Peyer's patch (tissue), 4 donors: Measurements from ENCODE around the gene DVL3.

ENCODE experiments used
- CTCF ChIP-seq, 6 experiments: fragments of 450-650 bp in 4 of 6; fragments of 200-600 bp in 2 of 6; sonication (generic) in 1 of 6; IDR thresholded peaks; one replicate each; pipeline ENCODE4 v1.5.1; 2017 to 2019; ENCODE audit warnings: antibody characterized with exemption in 6 of 6, mild to moderate bottlenecking in 3 of 6, moderate library complexity in 1 of 6
- POLR2A ChIP-seq, 2 donors: fragments of 450-650 bp; IDR thresholded peaks; one replicate each; pipeline ENCODE4 v1.5.1; 2017; ENCODE audit warnings: antibody characterized with exemption in 2 of 2, mild to moderate bottlenecking in 2 of 2, moderate library complexity in 2 of 2

DNA sequence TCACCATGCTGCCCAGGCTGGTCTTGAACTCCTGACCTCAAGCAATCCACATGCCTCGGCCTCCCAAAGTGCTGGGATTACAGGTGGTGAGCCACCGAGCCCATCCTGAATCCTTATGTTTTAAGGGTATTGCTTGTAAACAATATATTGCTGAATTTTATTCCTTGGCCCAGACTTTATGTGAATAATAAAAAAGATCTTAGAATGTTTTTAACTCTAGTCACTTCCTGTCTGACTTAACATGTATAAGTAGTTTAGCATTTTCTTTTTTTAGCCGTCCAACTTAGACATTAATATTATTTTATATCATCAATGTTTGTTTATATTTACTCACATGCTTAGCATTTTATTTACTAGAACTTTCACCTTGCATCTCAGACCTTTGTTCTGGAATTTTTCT lies 29.2 kb upstream of the DVL3 start:
- TF ChIP-seq CTCF (IDR thresholded peaks at IDR 0.05) (no peak), POLR2A (IDR thresholded peaks at IDR 0.05) (no peak)
